DMS 273 (cell line): ENCODE measurements around the gene VOPP1.
"Not testable (repeated sequence)": the region's sequence is repeated elsewhere in the genome, so short reads cannot be mapped to it uniquely, and the experiment has no call there.

ENCODE experiments used
- DNase-seq: peaks from one replicate; lab custom pipeline; 2025; ENCODE audit not compliant: unreplicated experiment; lab: John Stamatoyannopoulos, UW

Gene VOPP1

GRCh38 chr7:55471594-55471993, 100.7 kb downstream of the VOPP1 start:
- DNase-seq: not testable (repeated sequence)

- DNase-seq: no peak
Measured at GRCh38 chr7:55470261-55470660, 102.0 kb downstream of the VOPP1 start.

GRCh38 chr7:55469721-55470120, 102.6 kb downstream of the VOPP1 start:
- no peak for DNase-seq

- no peak for DNase-seq
Measured at GRCh38 chr7:55469271-55469681, 103.0 kb downstream of the VOPP1 start.

- no peak for DNase-seq
Measured at GRCh38 chr7:55468495-55468894, 103.8 kb downstream of the VOPP1 start.

- DNase-seq: no peak
Measured at GRCh38 chr7:55467047-55467593, 105.2 kb downstream of the VOPP1 start.

GRCh38 chr7:55465691-55466090, 106.6 kb downstream of the VOPP1 start:
- no peak for DNase-seq

GRCh38 chr7:55464422-55464821, 107.9 kb downstream of the VOPP1 start:
- DNase-seq: no peak

- no peak for DNase-seq
Measured at GRCh38 chr7:55463686-55464262, 108.5 kb downstream of the VOPP1 start.

GRCh38 chr7:55458351-55458750, 114.0 kb downstream of the VOPP1 start:
- no peak for DNase-seq

GRCh38 chr7:55457801-55458200, 114.5 kb downstream of the VOPP1 start:
- DNase-seq: no peak

GRCh38 chr7:55452971-55453370, 119.3 kb downstream of the VOPP1 start:
- DNase-seq: no peak

GRCh38 chr7:55449992-55450535, 122.2 kb downstream of the VOPP1 start:
- DNase-seq: no peak

- no peak for DNase-seq
Measured at GRCh38 chr7:55449205-55449991, 122.9 kb downstream of the VOPP1 start.

- DNase-seq: no peak
Measured at GRCh38 chr7:55448526-55448925, 123.8 kb downstream of the VOPP1 start.

- DNase-seq: no peak
Measured at GRCh38 chr7:55444786-55445185, 127.5 kb downstream of the VOPP1 start.

GRCh38 chr7:55441774-55442522, 130.4 kb downstream of the VOPP1 start:
- no peak for DNase-seq

GRCh38 chr7:55441002-55441401, 131.3 kb downstream of the VOPP1 start:
- no peak for DNase-seq

GRCh38 chr7:55440040-55440690, 132.1 kb downstream of the VOPP1 start:
- no peak for DNase-seq

GRCh38 chr7:55439627-55440026, 132.7 kb downstream of the VOPP1 start:
- DNase-seq: peak; percentile 63
